WTC11 (cell line): ENCODE measurements around the gene SSU72.

Experiments used
- ATF2 ChIP-seq: sonication (generic); formaldehyde crosslinking; IDR thresholded peaks from 2 replicates; pipeline ENCODE4 v1.8.1; 2022; ENCODE audit warnings: low read depth, missing genetic modification reagents, borderline replicate concordance
- CTCF ChIP-seq: fragments of 200-600 bp; IDR thresholded peaks from 2 replicates; pipeline ENCODE4 v1.8.0; 2022; ENCODE audit warnings: antibody characterized with exemption
- MAX ChIP-seq: sonication (generic); formaldehyde crosslinking; IDR thresholded peaks from 2 replicates; pipeline ENCODE4 v1.8.0; 2022; ENCODE audit warnings: mild to moderate bottlenecking, missing genetic modification reagents
- ZBTB21 ChIP-seq: sonication (generic); formaldehyde crosslinking; IDR thresholded peaks from 2 replicates; pipeline ENCODE4 v1.8.1; 2023; ENCODE audit warnings: mild to moderate bottlenecking, missing genetic modification reagents, borderline replicate concordance
- ZNF416 ChIP-seq: fragments of 250-450 bp; sonication (Bioruptor Pico); IDR thresholded peaks from 2 replicates; pipeline ENCODE4 v1.9.0; 2021; ENCODE audit warnings: mild to moderate bottlenecking, inconsistent platforms

- TF ChIP-seq CTCF (no peak), ATF2 (CRISPR knock-in tag) (no peak), ZBTB21 (CRISPR knock-in tag) (no peak), MAX (CRISPR knock-in tag) (no peak), ZNF416 (CRISPR knock-in tag) (no peak)
Measured at GRCh38 chr1:1565340-1565739, 9.3 kb downstream of the SSU72 start.
